ENCODE results near the gene ANO1. TPM values are rescaled to one million over a fixed set of nuclear protein-coding genes. Genes with fewer than 3 reads are reported as not detected.

Gene ANO1
- total and polyA plus RNA-seq, 4 donors, result 7.8 to 64.8 (median 32.2) TPM

- no peak for TF ChIP-seq HNF4A (conservative IDR thresholded peaks at IDR 0.05)
- no peak for TF ChIP-seq HNF4G (IDR thresholded peaks at IDR 0.05)
- TF ChIP-seq MAX (IDR thresholded peaks at IDR 0.05), result no peak
- no peak for TF ChIP-seq REST (IDR thresholded peaks at IDR 0.05)
Measured at GRCh38 chr11:70138403-70138802, 60.3 kb downstream of the ANO1 start (continued).

- H3K9ac ChIP-seq (ENCODE audit: low read depth in 1 of 2, low read length in 2 of 2), result no peak overlapping the region
- no peak for DNase-seq (ENCODE audit: low spot score)
- no peaks in the 10 kb centered on the region for H3K27me3 ChIP-seq (ENCODE audit: control insufficient read depth in 4 of 4, insufficient read depth in 4 of 4, low read length in 3 of 4)
- no peak overlapping the region for H3K4me3 ChIP-seq (ENCODE audit: low read depth in 1 of 3, low read length in 3 of 3)
- TF ChIP-seq RXRA (IDR thresholded peaks at IDR 0.05) (no peak), YY1 (IDR thresholded peaks at IDR 0.05) (no peak), FOXA2 (IDR thresholded peaks at IDR 0.05) (no peak), ZBTB33 (IDR thresholded peaks at IDR 0.05) (no peak), EGR1 (IDR thresholded peaks at IDR 0.05; ENCODE audit: low read depth in 2 of 2) (no peak), REST (IDR thresholded peaks at IDR 0.05) (no peak), NR2F2 (IDR thresholded peaks at IDR 0.05) (no peak), HNF4G (IDR thresholded peaks at IDR 0.05) (no peak), MAX (IDR thresholded peaks at IDR 0.05) (no peak), SP1 (IDR thresholded peaks at IDR 0.05) (no peak), JUND (IDR thresholded peaks at IDR 0.05) (no peak), ATF3 (IDR thresholded peaks at IDR 0.05) (no peak), RAD21 (IDR thresholded peaks at IDR 0.05) (no peak), CTCF (IDR thresholded peaks at IDR 0.05; ENCODE audit: low read depth, low read length, missing input control) (no peak)
- H3K27ac ChIP-seq (ENCODE audit: low read depth in 1 of 2, low read length in 2 of 2), result no peak overlapping the region
- no peaks in the 10 kb centered on the region for H3K4me1 ChIP-seq (ENCODE audit: control insufficient read depth in 4 of 4, insufficient read depth in 4 of 4, low read length in 3 of 4)
- no peaks in the 10 kb centered on the region for H3K9me3 ChIP-seq (ENCODE audit: control insufficient read depth in 4 of 4, low read length in 3 of 4)
- WGBS, result 91% methylated on average over 15 of the region's 15 CpGs
- H3K36me3 ChIP-seq (ENCODE audit: control insufficient read depth in 4 of 4, insufficient read depth in 3 of 4, low read depth in 1 of 4, low read length in 3 of 4), result peaks cover 0 to 42% (median 8%) of the 10 kb centered on the region in 4 donors
Measured at GRCh38 chr11:70139785-70140410, 61.8 kb downstream of the ANO1 start.

Measured in liver (tissue), 9 donors.